Measurements from ENCODE around the gene PDE4B.

PDE4B gene

DNA sequence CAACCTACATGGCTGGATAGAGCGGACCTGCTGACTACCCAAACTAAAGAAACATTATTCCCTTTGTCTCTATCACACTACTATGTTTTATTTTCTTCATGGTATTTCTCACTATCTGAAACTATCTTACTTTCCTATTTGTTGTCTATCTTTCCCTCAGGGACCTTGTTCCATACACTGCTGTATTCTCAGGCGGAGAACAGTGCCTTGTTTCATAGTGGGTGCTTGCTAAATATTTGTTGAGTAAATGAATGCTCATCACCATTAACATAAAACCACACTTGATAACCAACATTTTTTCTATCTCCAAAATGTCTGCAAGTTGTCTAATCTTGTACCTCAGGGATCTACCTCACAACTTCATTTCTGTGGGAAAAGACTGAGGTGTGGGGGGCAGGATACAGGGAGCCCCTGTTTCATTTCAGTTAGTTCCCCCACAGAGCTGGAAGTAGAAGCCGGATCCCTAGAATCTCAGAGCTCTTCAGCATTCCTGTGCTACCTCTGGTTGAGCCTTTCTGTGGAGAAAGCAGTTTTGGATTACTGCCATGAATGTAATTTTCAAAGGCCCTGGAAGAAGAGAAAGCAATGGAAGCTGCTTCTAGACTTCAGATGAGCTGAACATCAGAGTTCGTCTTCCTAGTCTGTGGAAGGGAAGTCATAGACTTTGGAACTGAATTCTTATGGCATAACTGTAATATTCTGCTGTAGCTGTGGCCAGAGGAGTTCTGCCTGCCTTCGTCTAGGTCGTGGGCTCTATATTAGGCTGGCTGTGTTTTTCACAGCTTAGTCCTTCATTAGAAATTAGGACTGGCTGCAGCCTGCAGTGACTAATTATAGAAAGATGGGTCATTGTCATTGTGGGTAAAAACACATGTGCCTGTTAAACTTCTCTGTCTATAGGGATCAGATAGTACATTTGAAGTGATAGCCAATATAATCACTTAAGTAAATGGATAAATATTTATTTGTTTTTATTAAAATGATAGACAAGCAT lies 448.1 kb downstream of the PDE4B start:
- no peak for DNase-seq (ENCODE audit: low spot score)

DNA sequence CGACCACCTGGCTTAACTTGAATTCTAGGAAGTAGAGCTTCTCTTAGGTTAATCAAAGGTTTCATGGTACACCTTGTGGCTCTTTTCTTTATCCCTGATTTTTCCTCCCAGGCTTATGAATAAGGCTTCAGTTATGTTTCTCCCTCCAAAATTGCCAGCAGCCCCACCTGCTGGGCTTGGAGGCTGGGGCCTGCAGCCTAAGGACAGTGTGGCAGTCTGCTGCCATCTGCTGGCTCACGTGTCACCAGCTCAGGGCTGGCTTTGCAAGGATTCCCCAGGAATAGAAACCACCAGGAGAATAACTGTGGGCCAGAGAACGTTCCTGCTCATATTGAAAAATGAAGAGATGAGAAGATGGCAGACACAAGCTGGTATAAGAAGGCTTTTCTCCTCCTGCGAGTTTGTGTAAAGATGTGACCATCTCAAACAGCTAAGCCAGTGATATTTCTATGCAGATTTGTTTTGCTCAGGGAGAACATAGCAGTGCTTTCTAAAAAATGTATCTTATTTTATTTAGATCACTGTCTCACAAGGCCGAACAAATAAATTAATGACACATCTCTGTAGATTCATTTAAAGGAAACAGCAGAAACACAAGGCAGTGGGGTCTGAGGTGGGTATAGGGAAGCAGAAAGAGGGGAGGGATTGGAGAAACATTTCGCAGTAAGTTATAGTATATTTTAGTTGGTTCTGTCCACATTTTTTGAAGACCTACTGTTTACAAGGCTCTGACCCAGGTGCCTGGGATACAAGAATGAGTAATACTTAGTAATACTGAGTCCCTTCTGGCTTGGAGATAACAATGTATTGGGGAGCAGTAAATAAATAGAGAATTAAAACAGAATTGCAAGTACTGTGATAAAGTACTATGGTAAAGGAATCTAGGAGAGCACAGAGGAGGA lies 450.2 kb downstream of the PDE4B start:
- DNase-seq (ENCODE audit: low spot score), result peak; percentile 82

DNA sequence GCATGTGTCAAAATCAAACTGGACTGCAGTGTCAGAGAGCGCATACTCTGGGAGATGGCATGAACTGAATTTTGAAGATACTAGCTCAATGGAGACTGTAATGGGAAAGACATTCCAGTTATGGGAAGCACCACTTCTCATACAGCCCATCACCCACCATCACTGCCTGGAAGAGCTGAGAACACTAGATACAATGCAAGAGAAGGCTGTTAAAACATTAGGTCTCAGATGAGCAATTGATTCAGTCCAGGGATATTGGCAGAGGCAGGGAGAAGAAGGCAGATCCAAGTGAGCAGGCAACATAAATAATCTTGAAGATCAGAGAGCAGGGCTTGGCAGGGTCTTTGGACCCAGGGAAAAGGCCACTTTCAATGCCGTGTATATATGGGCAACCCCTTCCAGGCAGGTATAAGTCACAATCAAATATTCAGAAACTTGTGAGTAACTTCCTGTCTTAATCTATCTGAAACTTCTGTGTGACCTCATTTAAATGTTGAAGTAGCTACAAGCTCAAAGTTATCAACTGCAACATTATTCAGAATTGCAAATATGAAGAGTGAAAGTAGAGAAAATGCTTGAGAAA lies 450.9 kb downstream of the PDE4B start:
- DNase-seq (ENCODE audit: low spot score), result no peak

DNA sequence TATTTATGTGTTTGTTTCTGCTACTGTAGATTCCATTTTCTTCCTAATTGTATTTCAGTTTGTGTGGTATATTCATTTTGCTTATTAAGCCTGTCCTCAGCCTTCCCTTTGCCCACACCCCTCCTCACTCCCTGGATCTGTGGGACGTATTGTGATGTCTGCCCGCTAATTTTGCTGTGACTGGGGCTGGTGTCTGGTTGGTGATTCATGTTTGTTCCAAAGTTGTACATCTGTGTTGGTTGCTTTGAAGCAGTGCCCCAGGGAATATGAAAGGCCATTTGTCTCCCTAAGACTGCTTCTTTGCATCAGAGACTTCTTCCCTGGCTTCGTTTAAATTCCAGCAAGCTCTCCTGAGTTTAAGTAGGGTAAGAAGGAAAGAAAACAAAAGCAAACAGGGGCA lies 451.7 kb downstream of the PDE4B start:
- DNase-seq (ENCODE audit: low spot score), result no peak

DNA sequence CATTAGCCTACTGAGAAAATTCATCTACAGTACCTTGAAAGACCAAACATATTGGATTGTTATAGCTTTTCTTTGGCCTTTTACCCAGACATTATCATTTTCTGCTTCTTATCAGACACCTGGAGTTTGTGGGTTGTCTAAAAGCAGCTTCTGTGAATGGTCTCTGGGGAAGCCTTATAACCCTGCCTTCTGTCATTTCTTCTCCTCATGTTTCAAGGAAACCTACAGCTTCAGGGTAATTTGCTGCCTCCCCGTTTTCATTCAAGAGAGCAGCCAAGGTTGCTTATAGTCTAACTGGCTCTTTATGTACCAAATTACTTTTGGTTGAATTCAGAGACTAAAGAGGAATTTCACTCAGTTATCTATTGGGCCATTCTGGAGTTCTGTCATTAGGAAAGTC lies 453.0 kb downstream of the PDE4B start:
- DNase-seq (ENCODE audit: low spot score), result no peak

DNA sequence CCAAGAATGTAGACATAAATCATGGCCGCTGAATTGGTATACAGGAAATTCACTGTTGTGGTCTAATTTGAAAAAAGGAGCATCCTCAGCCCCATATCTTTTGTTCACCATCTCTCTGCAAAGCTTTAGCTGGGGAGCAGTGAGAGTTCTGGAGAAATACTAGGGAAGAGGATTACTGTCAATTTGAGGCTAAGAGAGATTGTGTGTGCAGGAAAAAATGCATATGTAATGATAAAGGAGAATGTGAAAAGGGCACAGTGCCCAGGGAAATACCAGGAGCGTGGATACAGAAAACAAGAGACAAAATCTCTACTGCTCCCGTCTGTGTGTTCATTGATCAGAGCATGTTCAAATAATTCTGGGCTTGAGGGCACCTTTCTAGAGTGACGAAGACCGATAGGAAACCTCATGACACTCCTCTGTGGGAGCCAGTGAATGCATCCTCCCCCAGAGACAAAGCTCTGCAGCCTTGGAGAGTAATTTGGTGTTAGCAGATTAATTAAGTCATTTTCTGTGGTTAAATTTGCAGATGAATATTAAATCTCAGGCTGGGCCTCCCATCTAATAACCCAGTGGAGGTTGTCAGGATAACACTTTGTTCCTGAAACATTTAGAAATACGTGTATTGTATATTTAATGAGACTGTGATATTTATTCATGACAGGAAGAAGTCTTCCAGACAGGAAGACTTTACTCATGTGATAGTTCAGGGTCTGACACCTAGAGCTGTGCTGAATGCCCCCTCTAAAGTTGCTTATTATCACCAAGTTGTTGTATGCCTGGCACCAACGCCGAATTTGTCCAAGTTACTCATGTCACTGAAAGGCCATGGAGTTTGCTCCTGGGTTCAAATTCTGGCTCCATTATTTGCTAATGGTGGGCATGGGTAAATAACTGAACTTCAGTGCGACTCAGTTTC lies 453.9 kb downstream of the PDE4B start:
- DNase-seq (ENCODE audit: low spot score), result no peak

DNA sequence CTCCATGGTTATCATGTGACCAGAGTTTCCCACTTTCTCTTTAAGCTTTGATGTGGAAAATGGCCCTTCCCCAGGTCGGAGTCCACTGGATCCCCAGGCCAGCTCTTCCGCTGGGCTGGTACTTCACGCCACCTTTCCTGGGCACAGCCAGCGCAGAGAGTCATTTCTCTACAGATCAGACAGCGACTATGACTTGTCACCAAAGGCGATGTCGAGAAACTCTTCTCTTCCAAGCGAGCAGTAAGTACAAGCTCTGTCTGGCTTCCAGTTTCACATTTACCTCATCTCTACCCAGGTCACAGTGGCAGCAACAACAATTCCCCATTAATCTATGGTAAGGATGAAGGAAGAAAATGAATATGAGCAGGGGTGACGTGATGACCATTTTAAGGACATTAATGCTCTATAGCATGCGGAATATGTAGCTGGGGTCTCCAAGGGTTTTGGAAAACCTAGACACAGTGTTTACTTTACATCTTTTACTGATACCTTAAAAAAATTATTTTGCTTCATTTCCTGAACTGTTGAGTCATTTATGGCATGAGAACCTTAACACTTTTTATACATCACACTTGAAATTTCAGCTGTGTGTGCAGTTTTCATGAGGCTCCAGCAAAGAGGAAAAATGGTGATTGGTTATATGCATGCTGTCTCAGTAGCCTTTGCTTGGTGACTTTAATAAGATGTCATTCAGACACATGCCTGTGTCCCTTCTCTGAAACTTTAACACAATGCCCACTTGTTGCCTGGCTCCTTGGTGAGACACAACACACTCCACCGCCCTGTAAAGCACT lies 454.9 kb downstream of the PDE4B start:
- DNase-seq (ENCODE audit: low spot score), result no peak

DNA sequence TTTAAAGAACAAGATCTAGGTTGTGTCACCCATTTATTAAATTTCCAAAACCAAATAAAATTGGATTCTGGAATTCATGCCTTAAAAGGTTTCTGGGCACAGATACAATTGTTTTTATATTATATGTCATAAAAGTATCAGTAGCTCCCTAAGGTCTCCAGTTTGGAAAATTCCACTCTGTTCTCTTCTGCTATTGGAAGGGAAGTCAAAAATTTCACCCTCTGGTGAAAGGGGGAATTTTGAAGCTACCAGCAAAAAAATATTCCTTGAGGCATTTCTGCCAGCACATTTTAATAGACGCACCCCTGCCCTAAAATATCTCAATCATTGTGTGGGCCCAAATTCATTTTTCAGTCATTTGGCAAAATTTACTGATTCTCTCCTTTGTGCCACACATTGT lies 455.6 kb downstream of the PDE4B start:
- DNase-seq (ENCODE audit: low spot score), result no peak

DNA sequence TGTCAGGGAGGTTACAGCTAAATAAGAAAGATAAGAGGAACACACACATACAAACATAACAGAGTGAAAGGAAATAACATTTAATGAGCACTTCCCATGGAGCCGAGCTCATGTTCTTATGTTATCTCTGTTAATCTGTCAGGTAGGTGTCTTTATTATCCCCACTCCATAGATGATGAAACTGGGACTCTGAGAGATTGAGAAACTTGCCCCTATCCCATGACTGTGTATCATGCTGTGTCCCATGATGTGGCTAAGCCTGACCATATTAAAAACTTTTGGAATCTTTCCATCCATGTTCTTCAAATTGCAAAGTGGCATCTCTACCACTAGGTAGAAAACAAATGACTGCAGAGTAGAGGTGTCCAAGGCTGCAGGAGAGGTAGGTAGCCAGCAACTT lies 456.1 kb downstream of the PDE4B start:
- no peak for DNase-seq (ENCODE audit: low spot score)

DNA sequence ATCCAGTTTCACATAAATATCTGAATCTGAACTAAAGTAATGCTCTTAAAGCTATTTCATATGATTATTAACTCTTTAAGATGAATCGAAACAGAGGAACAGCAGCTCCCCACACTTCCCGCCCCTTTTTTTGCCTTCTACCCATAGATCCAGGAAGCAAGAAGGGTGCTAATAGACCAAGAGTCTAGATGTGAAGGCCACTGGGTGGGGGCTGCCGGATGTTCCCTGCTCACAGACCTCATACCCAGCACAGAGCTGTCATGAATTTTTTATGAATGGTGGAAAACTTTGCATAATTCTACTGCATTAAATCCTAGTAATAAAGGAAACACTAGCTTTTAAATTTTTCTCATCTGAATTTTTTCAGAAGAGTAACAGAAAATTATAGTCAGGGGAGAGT lies 457.4 kb downstream of the PDE4B start:
- DNase-seq (ENCODE audit: low spot score), result no peak

DNA sequence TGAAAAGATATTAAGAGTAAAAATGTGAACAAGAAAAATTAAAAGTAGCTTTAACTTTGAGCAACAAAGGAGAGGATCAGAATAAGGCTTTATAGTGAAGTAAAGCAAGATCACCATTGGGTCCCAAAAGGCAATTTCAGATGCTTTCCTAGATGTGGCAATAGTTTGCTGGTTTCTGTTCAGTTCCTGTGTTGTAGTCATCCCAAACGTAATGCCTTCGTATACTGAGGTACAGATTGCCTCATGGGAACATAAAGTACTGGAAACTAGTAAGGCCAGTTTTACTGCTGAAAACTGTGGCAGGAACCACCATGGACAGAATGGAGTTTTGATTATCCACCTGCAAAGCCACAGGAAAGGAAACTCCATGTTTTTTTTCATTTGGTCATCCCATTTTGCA lies 457.8 kb downstream of the PDE4B start:
- DNase-seq (ENCODE audit: low spot score), result no peak

DNA sequence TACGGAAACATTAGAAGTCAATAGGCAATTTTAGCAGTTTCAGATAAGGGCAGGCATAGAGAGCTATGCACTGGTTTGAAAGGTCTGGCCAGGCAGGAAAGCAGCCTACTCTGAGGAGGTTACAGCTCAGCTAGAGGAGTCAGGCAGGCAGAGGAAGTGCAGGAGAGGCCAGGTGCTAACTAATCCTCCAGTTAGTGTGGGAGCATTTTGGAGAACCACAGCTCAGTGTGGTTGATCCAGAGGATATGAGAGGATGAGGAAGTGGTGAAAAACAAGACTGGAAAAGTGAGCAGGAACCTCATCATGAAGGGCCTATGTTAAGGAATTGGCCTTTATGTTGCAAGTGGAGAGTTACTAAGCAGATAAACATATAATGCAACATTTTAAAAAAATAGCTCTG lies 458.9 kb downstream of the PDE4B start:
- DNase-seq (ENCODE audit: low spot score), result no peak

DNA sequence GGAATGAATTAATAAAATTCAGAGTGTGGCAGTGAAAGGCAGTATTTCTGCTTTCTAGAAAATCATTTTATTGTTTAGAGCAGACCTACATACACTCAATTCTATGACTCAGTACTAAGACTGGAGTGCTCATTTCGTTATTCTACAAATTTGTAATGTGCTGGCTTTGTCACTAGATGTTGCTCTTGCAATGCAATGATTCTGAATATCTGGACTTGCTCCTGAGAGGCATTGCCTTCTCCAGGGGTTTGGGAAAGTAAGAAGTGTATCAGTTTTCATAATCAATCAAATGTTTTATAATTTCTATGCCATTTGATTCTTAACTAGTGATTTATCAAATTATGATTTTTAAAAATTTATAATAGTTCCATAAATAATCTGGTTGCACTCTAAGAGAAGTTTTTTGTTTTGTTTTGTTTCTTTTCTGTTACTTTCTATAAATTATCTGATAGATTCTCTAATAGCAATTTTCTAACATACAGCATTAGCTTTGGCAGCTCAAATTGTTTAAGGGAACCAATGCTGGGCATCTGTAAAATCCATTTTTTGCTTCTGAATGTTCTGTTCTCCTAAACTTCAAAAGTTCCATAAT lies 460.7 kb downstream of the PDE4B start:
- DNase-seq (ENCODE audit: low spot score), result peak; percentile 71

DNA sequence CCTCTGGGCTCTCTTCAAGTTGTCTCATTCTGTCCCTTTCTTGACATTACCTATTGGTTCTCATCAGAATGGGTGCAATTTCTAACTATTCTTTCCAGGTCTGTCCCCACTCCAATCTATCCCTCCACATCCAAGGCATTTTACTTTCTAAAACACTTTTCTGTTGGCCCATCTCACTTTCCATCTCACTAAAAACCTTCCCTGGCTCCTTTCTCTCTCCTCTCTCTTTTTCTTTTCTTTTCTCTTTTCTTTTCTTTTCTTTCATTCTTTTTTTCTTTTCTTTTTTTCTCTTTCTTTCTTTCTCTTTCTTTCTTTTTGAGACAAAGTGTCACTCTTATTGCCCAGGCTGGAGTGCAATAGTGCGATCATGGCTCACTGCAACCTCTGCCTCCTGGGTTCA lies 462.1 kb downstream of the PDE4B start:
- no peak for DNase-seq (ENCODE audit: low spot score)

DNA sequence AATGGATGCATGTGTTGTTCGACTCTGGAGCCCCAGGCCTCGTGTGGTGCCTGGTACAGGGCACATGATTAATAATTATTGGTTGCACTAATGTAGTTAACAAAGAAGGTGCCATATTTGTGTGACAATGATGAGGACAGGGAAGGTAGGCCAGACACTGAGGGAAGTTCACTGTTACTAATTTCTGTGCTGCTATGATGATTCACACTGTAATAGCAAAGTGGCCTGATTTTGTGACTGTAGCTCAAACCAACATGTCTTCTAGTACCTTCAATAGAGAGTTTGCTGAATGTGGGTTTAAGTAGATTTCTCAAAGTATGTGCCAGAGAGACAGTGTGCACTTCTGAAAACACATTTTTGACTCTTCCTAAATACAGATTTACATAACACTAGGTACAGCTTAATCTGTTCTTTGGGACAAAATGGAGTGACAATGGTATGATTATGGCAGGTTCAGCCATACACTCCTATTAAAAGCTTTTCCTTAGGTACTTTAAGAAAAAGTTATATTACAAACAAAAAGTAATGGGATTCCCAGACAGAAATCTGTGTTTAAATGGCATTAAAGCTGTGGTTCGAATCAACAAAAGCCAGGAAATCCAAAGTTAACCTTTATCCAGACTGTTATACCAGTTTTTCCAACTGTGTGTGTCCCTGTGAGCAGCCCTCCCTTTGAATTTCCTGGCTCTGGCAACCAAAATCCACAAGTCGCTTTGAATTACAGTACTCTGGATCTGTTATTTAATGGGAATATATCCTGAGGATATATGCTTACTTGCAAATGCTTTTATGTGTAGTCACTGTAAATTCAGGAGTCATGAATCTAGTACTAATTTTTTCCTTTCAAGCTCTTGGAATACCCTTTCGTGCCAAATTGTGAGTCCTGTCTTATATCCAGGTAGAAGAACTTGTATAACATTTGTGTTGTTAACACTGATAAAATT lies 464.2 kb downstream of the PDE4B start:
- DNase-seq (ENCODE audit: low spot score), result no peak

DNA sequence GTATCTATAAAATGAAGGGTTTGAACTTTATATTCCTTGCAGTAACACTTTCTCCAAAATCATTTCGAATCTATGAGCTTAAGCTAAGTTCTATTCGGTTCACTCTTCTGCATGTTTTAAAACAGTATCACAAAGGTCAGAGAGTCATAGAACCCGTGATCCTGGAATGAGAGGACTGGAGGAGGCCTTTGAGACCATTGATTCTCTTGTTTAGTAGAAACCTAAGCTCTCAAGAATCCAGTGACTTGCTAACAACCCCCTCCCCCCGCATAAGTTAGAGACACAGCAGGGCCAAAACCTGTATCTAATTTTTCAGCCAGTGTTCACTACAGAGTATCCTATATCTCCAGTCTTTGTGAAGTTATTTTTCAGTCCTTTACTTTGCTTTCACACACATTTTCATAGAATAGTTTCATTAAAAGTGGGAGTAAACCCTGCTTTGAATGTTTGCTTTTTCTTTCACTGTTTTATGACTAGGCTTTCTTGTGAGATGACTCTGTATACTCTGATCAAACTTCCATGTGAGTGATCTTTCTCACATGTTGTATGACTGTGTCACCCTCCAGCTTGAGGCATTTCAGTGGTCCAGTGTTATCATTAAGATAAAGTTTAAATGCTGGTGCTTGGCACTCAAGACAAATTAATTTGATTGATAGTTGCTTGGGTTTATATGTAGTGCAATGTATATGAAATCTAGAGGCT lies 465.9 kb downstream of the PDE4B start:
- DNase-seq (ENCODE audit: low spot score), result no peak

DNA sequence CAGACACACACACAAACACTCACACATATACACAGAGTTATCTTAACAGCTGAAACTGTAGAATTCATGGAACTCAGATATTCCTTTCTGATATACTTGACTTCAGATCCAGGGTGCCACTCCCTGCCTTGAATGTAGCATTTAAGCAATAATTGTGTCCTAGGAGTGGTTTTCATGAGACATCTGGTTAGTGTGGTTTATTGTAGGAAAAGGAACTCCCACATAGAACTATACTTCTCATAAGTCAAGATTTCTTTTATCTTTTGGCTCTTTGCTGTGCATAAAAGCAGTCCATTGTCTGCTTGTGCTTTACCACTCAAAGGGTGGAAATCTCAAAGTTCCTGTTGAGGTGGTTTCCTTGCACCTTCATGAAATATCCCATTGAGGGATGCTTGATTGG lies 468.7 kb downstream of the PDE4B start:
- no peak for DNase-seq (ENCODE audit: low spot score)

DNA sequence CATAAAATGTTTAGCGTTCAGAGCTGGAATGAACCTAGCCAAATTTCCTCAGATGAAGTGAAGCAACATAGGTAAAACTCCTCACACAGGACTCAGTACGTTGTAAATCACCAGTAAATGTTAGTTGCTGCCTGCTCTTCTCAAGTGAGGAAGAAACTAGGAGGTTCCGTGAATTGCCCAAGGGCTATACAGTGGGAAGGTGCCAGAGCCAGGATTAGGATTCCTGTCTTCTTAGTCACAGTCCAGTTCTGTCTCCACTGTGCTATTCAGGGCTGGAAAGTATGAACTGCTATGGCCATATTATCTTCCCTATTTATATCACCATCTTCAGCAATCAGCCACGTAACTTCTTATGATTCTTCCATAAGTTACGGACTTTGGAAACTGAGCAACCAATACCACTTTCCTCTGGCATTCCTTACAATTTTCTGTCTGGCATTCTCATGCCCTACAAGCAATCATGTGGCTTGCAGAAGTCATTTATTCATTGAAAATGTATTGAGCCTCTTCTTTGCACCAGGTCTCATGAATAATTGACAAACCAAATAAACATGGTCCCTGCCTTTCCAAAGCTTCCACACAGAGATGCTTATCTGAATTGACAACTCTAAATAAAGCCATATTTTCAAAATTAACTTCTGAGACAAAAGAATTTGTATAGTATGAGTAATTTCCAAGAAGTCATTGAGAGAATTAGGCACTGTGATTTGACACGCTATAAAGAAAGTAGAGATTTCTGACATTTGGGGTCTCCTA lies 469.7 kb downstream of the PDE4B start:
- DNase-seq (ENCODE audit: low spot score), result peak; percentile 82
